B cell (primary cell): ENCODE measurements around the gene BRD4. TPM values are rescaled to one million over a fixed set of nuclear protein-coding genes. Genes with fewer than 3 reads are reported as not detected.

ENCODE experiments used
- ATAC-seq: fragments of 200-7000 bp; cut with Tn5 transposase; one replicate; pipeline ENCODE4 v1.10.0; 2021; ENCODE audit warnings: low read depth, mild to moderate bottlenecking, moderate number of reproducible peaks, moderate library complexity
- CTCF ChIA-PET: fragments of 350-600 bp; sonication (Branson Sonifier 250); formaldehyde crosslinking; loops from one replicate; lab custom pipeline; 2021; ENCODE audit warnings: antibody characterized with exemption, inconsistent platforms; lab: Charles Lee
- POLR2A ChIA-PET: fragments of 350-600 bp; sonication (Branson Sonifier 250); formaldehyde crosslinking; loops from one replicate; lab custom pipeline; 2021; ENCODE audit warnings: antibody characterized with exemption; lab: Charles Lee
- DNase-seq: peaks from one replicate; pipeline ENCODE4 v3.0.0; 2013
- H2AFZ ChIP-seq: 2 replicates; pipeline ENCODE4 v1.6.1; 2012; ENCODE audit warnings: mild to moderate bottlenecking, low read depth, low read length; ENCODE audit not compliant: insufficient read depth, poor library complexity, severe bottlenecking
- H3K27ac ChIP-seq, 2 donors: 1 replicate in 1 of 2; 2 replicates in 1 of 2; pipeline ENCODE4 v1.5.1; 2012 to 2013; ENCODE audit warnings: low read length in 2 of 2, mild to moderate bottlenecking in 2 of 2, moderate library complexity in 1 of 2
- H3K27me3 ChIP-seq, 4 experiments: fragments of 200-600 bp in 1 of 4; sonication (generic) in 1 of 4; replicated peaks in 1 of 4; 1 replicate in 2 of 4; 2 replicates in 2 of 4; pipeline versions ENCODE4 v1.6.1 to v1.7.0; 2013 to 2016; ENCODE audit warnings: low read length in 3 of 4, mild to moderate bottlenecking in 2 of 4, mixed read lengths in 1 of 4, moderate library complexity in 1 of 4; ENCODE audit not compliant: insufficient read depth in 4 of 4, control insufficient read depth in 3 of 4; ENCODE audit errors: control extremely low read depth in 1 of 4
- H3K36me3 ChIP-seq, 2 experiments: replicated peaks in 1 of 2; 1 replicate in 1 of 2; 2 replicates in 1 of 2; pipeline versions ENCODE4 v1.6.1 to v1.7.1; 2013; ENCODE audit warnings: low read length in 1 of 2; ENCODE audit not compliant: insufficient read depth in 2 of 2, control insufficient read depth in 1 of 2; ENCODE audit errors: control extremely low read depth in 1 of 2, extremely low read depth in 1 of 2
- H3K4me1 ChIP-seq, 2 donors: fragments of 200-600 bp in 1 of 2; sonication (generic) in 1 of 2; 1 replicate in 1 of 2; 2 replicates in 1 of 2; pipeline versions ENCODE4 v1.5.1 to v1.6.1; 2013 to 2017; ENCODE audit warnings: low read length in 2 of 2; ENCODE audit not compliant: control insufficient read depth in 2 of 2, insufficient read depth in 2 of 2
- H3K4me2 ChIP-seq: replicated peaks from 2 replicates; pipeline ENCODE3; 2012; ENCODE audit warnings: mild to moderate bottlenecking, low read depth, low read length; ENCODE audit not compliant: poor library complexity, severe bottlenecking
- H3K4me3 ChIP-seq, 5 experiments: fragments of 200-600 bp in 1 of 5; sonication (generic) in 1 of 5; 1 replicate in 3 of 5; 2 replicates in 2 of 5; pipeline versions ENCODE4 v1.5.1 to v1.7.0; 2011 to 2016; ENCODE audit warnings: low read length in 4 of 5, mild to moderate bottlenecking in 4 of 5, low read depth in 2 of 5, control low read depth in 1 of 5, moderate library complexity in 1 of 5; ENCODE audit not compliant: insufficient read depth in 1 of 5; ENCODE audit errors: control extremely low read depth in 1 of 5, extremely low read depth in 1 of 5
- H3K79me2 ChIP-seq: fragments of 200-600 bp; sonication (generic); one replicate; pipeline ENCODE4 v1.6.0; 2016; ENCODE audit warnings: low read length; ENCODE audit not compliant: control insufficient read depth, insufficient read depth
- H3K9ac ChIP-seq: fragments of 200-600 bp; sonication (generic); 2 replicates; pipeline ENCODE4 v1.6.1; 2017; ENCODE audit warnings: mild to moderate bottlenecking, low read length, moderate library complexity
- H3K9me3 ChIP-seq, 3 donors: one replicate each; pipeline versions ENCODE4 v1.6.1 to v1.7.1; 2013; ENCODE audit warnings: low read length in 2 of 3; ENCODE audit not compliant: control insufficient read depth in 2 of 3, insufficient read depth in 1 of 3; ENCODE audit errors: control extremely low read depth in 1 of 3
- H4K20me1 ChIP-seq: 2 replicates; pipeline ENCODE4 v1.6.0; 2012; ENCODE audit warnings: mild to moderate bottlenecking, low read length; ENCODE audit not compliant: insufficient read depth, control insufficient read depth, poor library complexity, severe bottlenecking
- H3K27ac Mint-ChIP-seq: one replicate; pipeline ENCODE4 v1.8.0; 2021; ENCODE audit warnings: mixed read lengths
- H3K27me3 Mint-ChIP-seq: one replicate; pipeline ENCODE4 v1.8.0; 2021; ENCODE audit warnings: mixed read lengths
- H3K4me1 Mint-ChIP-seq: one replicate; pipeline ENCODE4 v1.8.0; 2021; ENCODE audit warnings: mixed read lengths
- H3K4me3 Mint-ChIP-seq: one replicate; pipeline ENCODE4 v1.8.0; 2021; ENCODE audit warnings: mixed read lengths
- H3K9me3 Mint-ChIP-seq: one replicate; pipeline ENCODE4 v1.8.0; 2022; ENCODE audit warnings: mixed read lengths; ENCODE audit not compliant: insufficient read depth
- CTCF ChIP-seq: fragments of 200-600 bp; IDR thresholded peaks from one replicate; pipeline ENCODE4 v1.8.0; 2022; ENCODE audit warnings: antibody characterized with exemption, mild to moderate bottlenecking
- EZH2 ChIP-seq: IDR thresholded peaks from 2 replicates; pipeline ENCODE4 v1.6.1; 2012; ENCODE audit warnings: borderline replicate concordance, low read depth, mild to moderate bottlenecking, moderate library complexity, low read length; ENCODE audit not compliant: insufficient read depth, poor library complexity, severe bottlenecking
- WGBS: methylation state at CpG from one replicate; pipeline ENCODE4 v1.1.5; 2013; ENCODE audit warnings: missing lambda C conversion rate; ENCODE audit not compliant: insufficient coverage; 5-methylcytosine and 5-hydroxymethylcytosine counted together
- intact Hi-C: fragments of 100-400 bp; cut with micrococcal nuclease; formaldehyde crosslinking; loops from one replicate; pipeline ENCODE4 v1.10.0; 2022
- polyA plus RNA-seq: library from polyadenylated mRNA; depleted of rRNA; stranded (reverse); fragments of >200 nt; gene quantifications from 2 replicates; pipeline ENCODE4 v1.2.3, GENCODE V29; 2012
- total RNA-seq, 2 donors: library from RNA; stranded (reverse); fragments of 120-200 nt in 1 of 2; gene quantifications; 1 replicate in 1 of 2; 2 replicates in 1 of 2; pipeline versions ENCODE4 v1.2.3 to v1.2.4, GENCODE V29; 2013 to 2022

The BRD4 gene
- total and polyA plus RNA-seq, 2 donors (not counting 1 experiment from before 2014, with no cell fraction given): 30.7 to 209 TPM

- TF ChIP-seq CTCF (no peak), EZH2 (no peak)
- ATAC-seq (peak; percentile 54), DNase-seq (peak; percentile 83)
- ChIA-PET POLR2A (interaction anchor here (0.6 to 2.8 kb wide), 5 partner anchors 14 to 1017 kb away, joined by 3 to 58 read pairs (median 3); partner anchors contain the start of gene AKAP8), CTCF (interaction anchor here (2.6 kb wide), 2 partner anchors 43 to 48 kb away, joined by 14 to 17 read pairs; partner anchors contain the start of gene AKAP8)
- H3K36me3 ChIP-seq: peaks cover 0 to 2% of the 10 kb centered on the region in 2 experiments
- WGBS: under 1% methylated on average over 115 of the region's 122 CpGs
- peaks cover 50 to 70% of the 10 kb centered on the region in 2 donors for H3K4me1 ChIP-seq
- intact Hi-C loops: loop anchor here (1.0 to 5.0 kb wide), 4 partner anchors 48 to 204 kb away; partner anchors contain the start of gene AKAP8
- H3K4me2 ChIP-seq: peak overlapping the region; percentile 88
- peak overlapping the region; percentile 82 to 90 for H3K27ac ChIP-seq
- peaks cover 60% of the 10 kb centered on the region for H3K4me1 Mint-ChIP-seq
- H2AFZ ChIP-seq: no peak overlapping the region
- peaks cover 85% of the 10 kb centered on the region for H3K79me2 ChIP-seq
- H3K27me3 Mint-ChIP-seq: no peaks in the 10 kb centered on the region
- peak overlapping the region; percentile 76 for H3K9ac ChIP-seq
- H4K20me1 ChIP-seq: peaks cover 43% of the 10 kb centered on the region
- no peaks in the 10 kb centered on the region for H3K27me3 ChIP-seq
- H3K27ac Mint-ChIP-seq: peak overlapping the region; percentile 96
- H3K9me3 ChIP-seq: peaks cover 0 to 3% (median 0%) of the 10 kb centered on the region in 3 donors
- H3K9me3 Mint-ChIP-seq: no peaks in the 10 kb centered on the region
- peak overlapping the region; percentile 78 to 93 (median 85) for H3K4me3 ChIP-seq
- H3K4me3 Mint-ChIP-seq: peak overlapping the region; percentile 97
Measured at GRCh38 chr19:15331419-15332310, 674 bp downstream of the BRD4 start.
